ENCODE measurements around the gene ADGRG2.
"Not testable (repeated sequence)": the region's sequence is repeated elsewhere in the genome, so short reads cannot be mapped to it uniquely, and the experiment has no call there.

Gene ADGRG2

DNA sequence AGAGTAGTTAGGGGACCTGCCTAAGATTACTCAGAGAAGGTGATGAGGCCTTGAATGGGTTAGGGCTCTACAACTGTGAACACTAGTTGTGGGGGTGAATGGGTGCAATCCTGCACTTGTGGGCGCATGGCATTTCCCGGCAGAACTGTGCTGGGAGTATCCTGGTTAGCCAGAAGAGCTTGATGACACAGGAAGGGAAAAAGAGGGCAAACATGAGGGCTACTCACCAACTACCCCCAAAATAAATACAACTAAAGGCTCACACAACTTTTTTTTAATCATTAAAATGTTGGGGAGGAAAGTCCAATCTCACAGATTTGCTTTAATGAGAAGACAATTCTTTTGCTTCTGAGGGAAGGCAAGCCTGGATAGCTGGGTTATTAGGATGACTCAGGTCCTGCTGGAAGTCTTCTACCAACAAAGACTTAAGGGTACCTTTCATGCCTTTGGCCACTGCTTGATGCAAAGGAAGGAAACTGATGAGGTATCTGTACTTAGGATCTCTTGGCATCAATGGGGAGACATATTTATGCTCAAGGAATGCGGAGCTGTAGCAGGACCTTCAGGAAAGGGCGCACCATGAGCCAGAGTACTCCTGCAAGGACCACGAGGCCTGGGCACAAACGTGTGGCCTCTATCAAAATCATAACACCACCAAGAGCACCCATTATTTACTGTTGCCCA is 141.0 kb downstream of the ADGRG2 start:
- TF ChIP-seq OSR1 (CRISPR knock-in tag; IDR thresholded peaks at IDR 0.05) (no peak), ESRRG (CRISPR knock-in tag; IDR thresholded peaks at IDR 0.05) (no peak), BACH2 (CRISPR knock-in tag; IDR thresholded peaks at IDR 0.05; ENCODE audit: borderline replicate concordance) (no peak), ZFP30 (CRISPR knock-in tag; IDR thresholded peaks at IDR 0.05) (no peak), GLIS3 (CRISPR knock-in tag; IDR thresholded peaks at IDR 0.05) (no peak), TCF4 (CRISPR knock-in tag; IDR thresholded peaks at IDR 0.05; ENCODE audit: borderline replicate concordance) (no peak), PPARA (CRISPR knock-in tag; IDR thresholded peaks at IDR 0.05; ENCODE audit: borderline replicate concordance) (no peak), ARNTL (CRISPR knock-in tag; IDR thresholded peaks at IDR 0.05; ENCODE audit: borderline replicate concordance, low read depth) (no peak), RARB (CRISPR knock-in tag; IDR thresholded peaks at IDR 0.05) (no peak), ZNF8 (CRISPR knock-in tag; IDR thresholded peaks at IDR 0.05) (no peak), ZNF70 (CRISPR knock-in tag; IDR thresholded peaks at IDR 0.05) (no peak)
- TF ChIP-seq, protein P1, sequence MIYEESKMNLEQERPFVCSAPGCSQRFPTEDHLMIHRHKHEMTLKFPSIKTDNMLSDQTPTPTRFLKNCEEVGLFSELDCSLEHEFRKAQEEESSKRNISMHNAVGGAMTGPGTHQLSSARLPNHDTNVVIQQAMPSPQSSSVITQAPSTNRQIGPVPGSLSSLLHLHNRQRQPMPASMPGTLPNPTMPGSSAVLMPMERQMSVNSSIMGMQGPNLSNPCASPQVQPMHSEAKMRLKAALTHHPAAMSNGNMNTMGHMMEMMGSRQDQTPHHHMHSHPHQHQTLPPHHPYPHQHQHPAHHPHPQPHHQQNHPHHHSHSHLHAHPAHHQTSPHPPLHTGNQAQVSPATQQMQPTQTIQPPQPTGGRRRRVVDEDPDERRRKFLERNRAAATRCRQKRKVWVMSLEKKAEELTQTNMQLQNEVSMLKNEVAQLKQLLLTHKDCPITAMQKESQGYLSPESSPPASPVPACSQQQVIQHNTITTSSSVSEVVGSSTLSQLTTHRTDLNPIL (CRISPR knock-in tag; IDR thresholded peaks at IDR 0.05; ENCODE audit: low read depth) = no peak
- TF ChIP-seq, protein P2, sequence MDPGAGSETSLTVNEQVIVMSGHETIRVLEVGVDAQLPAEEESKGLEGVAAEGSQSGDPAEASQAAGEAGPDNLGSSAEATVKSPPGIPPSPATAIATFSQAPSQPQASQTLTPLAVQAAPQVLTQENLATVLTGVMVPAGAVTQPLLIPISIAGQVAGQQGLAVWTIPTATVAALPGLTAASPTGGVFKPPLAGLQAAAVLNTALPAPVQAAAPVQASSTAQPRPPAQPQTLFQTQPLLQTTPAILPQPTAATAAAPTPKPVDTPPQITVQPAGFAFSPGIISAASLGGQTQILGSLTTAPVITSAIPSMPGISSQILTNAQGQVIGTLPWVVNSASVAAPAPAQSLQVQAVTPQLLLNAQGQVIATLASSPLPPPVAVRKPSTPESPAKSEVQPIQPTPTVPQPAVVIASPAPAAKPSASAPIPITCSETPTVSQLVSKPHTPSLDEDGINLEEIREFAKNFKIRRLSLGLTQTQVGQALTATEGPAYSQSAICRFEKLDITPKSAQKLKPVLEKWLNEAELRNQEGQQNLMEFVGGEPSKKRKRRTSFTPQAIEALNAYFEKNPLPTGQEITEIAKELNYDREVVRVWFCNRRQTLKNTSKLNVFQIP (CRISPR knock-in tag; IDR thresholded peaks at IDR 0.05; ENCODE audit: borderline replicate concordance, low read depth) = no peak
- TF ChIP-seq, protein P3, sequence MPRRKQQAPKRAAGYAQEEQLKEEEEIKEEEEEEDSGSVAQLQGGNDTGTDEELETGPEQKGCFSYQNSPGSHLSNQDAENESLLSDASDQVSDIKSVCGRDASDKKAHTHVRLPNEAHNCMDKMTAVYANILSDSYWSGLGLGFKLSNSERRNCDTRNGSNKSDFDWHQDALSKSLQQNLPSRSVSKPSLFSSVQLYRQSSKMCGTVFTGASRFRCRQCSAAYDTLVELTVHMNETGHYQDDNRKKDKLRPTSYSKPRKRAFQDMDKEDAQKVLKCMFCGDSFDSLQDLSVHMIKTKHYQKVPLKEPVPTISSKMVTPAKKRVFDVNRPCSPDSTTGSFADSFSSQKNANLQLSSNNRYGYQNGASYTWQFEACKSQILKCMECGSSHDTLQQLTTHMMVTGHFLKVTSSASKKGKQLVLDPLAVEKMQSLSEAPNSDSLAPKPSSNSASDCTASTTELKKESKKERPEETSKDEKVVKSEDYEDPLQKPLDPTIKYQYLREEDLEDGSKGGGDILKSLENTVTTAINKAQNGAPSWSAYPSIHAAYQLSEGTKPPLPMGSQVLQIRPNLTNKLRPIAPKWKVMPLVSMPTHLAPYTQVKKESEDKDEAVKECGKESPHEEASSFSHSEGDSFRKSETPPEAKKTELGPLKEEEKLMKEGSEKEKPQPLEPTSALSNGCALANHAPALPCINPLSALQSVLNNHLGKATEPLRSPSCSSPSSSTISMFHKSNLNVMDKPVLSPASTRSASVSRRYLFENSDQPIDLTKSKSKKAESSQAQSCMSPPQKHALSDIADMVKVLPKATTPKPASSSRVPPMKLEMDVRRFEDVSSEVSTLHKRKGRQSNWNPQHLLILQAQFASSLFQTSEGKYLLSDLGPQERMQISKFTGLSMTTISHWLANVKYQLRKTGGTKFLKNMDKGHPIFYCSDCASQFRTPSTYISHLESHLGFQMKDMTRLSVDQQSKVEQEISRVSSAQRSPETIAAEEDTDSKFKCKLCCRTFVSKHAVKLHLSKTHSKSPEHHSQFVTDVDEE (CRISPR knock-in tag; IDR thresholded peaks at IDR 0.05) = no peak
- no peak for ATAC-seq

GRCh38 chrX:18980262-18980661 is 142.0 kb downstream of the ADGRG2 start:
- not testable (repeated sequence) for ATAC-seq

DNA sequence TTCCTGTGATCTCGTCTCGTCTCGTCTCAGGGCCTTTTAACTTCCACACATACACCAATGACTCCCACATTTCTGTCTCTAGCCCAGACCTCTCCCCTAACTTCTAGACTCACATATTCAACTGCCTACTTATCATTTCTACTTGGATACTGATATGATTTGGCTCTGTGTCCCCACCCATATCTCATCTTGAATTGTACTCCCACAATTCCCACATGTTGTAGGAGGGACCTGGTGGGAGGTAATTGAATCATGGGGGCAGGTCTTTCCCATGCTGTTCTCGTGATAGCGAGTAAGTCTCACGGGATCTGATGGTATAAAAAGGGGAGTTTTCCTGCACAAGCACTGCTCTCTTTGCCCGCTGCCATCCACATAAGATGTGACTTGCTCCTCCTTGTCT is 147.3 kb downstream of the ADGRG2 start:
- no peak for TF ChIP-seq CSDC2 (CRISPR knock-in tag; IDR thresholded peaks at IDR 0.05)
- TF ChIP-seq ARNTL (CRISPR knock-in tag; IDR thresholded peaks at IDR 0.05; ENCODE audit: borderline replicate concordance, low read depth) = no peak
- TF ChIP-seq GLIS3 (CRISPR knock-in tag; IDR thresholded peaks at IDR 0.05) = no peak
- TF ChIP-seq ESRRG (CRISPR knock-in tag; IDR thresholded peaks at IDR 0.05) = no peak
- TF ChIP-seq, protein P1 (CRISPR knock-in tag; IDR thresholded peaks at IDR 0.05; ENCODE audit: low read depth) = no peak
- no peak for TF ChIP-seq ZNF70 (CRISPR knock-in tag; IDR thresholded peaks at IDR 0.05)
- no peak for TF ChIP-seq ISL1 (CRISPR knock-in tag; IDR thresholded peaks at IDR 0.05)
- no peak for TF ChIP-seq TOX (CRISPR knock-in tag; IDR thresholded peaks at IDR 0.05; ENCODE audit: borderline replicate concordance)
- no peak for TF ChIP-seq ZC3H10 (CRISPR knock-in tag; IDR thresholded peaks at IDR 0.05)
- TF ChIP-seq SNAI2 (CRISPR knock-in tag; IDR thresholded peaks at IDR 0.05) = no peak
- TF ChIP-seq, protein P4, sequence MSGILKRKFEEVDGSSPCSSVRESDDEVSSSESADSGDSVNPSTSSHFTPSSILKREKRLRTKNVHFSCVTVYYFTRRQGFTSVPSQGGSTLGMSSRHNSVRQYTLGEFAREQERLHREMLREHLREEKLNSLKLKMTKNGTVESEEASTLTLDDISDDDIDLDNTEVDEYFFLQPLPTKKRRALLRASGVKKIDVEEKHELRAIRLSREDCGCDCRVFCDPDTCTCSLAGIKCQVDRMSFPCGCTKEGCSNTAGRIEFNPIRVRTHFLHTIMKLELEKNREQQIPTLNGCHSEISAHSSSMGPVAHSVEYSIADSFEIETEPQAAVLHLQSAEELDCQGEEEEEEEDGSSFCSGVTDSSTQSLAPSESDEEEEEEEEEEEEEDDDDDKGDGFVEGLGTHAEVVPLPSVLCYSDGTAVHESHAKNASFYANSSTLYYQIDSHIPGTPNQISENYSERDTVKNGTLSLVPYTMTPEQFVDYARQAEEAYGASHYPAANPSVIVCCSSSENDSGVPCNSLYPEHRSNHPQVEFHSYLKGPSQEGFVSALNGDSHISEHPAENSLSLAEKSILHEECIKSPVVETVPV (CRISPR knock-in tag; IDR thresholded peaks at IDR 0.05) = no peak
- no peak for TF ChIP-seq ZNF565 (CRISPR knock-in tag; conservative IDR thresholded peaks at IDR 0.05; ENCODE audit: low read depth)
- no peak for TF ChIP-seq ZFP30 (CRISPR knock-in tag; IDR thresholded peaks at IDR 0.05)
- no peak for TF ChIP-seq BACH2 (CRISPR knock-in tag; IDR thresholded peaks at IDR 0.05; ENCODE audit: borderline replicate concordance)
- TF ChIP-seq, protein P2 (CRISPR knock-in tag; IDR thresholded peaks at IDR 0.05; ENCODE audit: borderline replicate concordance, low read depth) = no peak
- ATAC-seq = no peak

All from SK-N-SH treated with all-trans-retinoic acid at 6 μM for 48 hours (cell line).